Activated CD4-positive, CD25-positive, alpha-beta regulatory T cell treated with anti-CD3 and anti-CD28 coated beads, Interleukin-2, amount 50 U/mL, for 24 hours (primary cell): ENCODE results near the gene KANK2.
"Not testable (repeated sequence)": the region's sequence is repeated elsewhere in the genome, so short reads cannot be mapped to it uniquely, and the experiment has no call there.

Experiments
- ATAC-seq, 2 donors: fragments of 150-1000 bp; cut with Tn5 transposase; one replicate each; pipeline ENCODE4 v1.10.0; 2021; ENCODE audit warnings: mild to moderate bottlenecking in 1 of 2, moderate library complexity in 1 of 2

KANK2 gene

DNA sequence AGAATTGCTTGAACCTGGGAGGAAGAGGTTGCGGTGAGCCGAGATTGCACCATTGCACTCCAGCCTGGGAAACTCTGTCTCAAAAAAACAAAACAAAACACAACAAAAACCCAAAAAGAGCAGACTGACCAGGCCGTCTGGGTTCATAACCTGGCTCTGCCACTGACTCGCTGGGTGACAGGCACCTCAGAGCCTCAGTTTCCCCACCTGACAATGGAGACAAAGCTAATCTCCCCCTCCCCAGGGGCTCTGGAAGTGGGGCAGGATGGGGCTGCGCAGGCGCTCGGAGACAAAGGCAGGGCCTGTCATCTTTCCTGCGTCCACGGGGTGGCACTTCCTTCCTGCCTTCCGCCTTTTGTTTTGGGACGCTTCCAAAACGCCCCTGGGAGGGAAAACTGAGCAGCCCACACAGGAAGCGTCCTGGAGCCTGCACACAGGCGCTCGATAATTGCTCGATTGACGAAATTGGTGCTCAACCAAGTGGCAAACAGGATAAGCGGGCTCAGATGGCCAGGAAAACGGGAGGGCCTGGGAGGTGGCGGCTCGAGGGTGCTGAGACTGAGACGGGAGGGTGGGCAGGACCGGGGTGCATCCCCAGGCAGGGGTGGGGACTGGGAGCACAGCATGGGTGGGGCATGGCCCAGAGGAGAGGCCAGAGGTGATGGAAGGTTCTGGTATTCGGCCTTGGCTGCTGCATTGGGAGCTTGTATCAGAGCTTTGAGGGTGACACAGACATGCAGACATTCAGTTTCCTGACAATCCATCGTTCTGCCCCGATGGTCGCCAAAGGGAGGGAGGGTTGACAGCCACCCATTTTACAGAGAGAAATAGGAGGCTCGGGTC, 59.6 kb downstream of the KANK2 start:
- peak; percentile 71 to 82 for ATAC-seq

DNA sequence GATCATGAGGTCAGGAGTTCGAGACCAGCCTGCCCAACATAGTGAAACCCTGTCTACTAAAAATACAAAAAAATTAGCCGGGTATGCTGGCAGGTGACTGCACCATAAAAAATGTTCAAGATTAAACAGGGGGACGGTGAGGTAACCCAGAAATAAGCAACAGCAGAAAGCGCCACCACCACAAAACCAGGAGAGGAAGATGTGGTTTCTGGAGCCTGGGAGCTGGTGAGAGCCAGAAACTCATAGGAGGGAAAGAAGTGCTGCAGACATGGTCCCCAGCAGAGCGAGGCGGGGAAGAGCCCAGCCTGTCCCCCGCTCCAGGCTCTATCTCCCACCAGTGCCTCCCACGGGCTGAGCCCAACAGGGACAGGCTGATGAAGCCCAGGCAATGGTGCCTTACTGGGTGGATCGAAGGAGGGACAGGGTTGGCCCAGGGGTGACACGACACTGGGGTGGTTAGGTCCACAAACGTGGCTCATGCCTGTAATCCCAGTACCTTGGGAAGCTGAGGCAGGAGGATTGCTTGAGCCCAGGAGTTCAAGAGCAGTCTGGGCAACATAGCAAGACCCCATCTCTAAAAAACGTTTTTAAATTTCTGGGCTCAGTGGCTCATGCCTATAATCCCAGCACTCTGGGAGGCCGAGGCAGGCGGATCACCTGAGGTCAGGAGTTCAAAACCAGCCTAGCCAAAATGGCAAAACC, 60.8 kb downstream of the KANK2 start:
- ATAC-seq = no peak

DNA sequence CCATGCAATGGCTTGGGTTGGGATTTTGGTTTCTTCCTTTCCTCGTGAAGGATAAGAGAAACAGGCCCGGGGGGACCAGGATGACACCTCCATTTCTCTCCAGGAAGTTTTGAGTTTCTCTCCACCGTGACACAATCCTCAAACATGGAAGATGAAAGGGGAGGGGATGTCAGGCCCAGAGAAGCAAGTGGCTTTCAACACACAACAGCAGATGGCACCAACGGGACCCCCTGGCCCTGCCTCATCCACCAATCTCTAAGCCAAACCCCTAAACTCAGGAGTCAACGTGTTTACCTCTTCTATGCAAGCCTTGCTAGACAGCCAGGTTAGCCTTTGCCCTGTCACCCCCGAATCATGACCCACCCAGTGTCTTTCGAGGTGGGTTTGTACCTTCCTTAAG, 65.9 kb downstream of the KANK2 start:
- no peak for ATAC-seq

GRCh38 chr19:11130824-11131455, 66.4 kb downstream of the KANK2 start:
- peak; percentile 78 to 84 for ATAC-seq

DNA sequence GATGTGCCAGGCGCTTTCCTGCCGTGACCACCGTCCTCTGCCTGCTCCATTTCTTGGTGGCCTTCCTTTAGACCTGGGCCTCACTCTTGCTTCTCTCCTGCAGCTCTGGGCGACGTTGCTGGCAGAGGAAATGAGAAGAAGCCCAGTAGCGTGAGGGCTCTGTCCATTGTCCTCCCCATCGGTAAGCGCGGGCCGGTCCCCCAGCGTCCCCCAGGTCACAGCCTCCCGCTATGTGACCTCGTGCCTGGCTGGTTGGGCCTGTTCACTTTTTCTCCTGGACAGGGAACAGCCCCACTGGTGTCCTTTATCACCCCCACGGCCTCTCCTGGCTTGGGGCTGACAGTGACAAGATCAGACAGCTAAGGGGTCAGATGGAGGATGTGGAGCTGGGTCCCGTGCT, 69.4 kb downstream of the KANK2 start:
- ATAC-seq = no peak

DNA sequence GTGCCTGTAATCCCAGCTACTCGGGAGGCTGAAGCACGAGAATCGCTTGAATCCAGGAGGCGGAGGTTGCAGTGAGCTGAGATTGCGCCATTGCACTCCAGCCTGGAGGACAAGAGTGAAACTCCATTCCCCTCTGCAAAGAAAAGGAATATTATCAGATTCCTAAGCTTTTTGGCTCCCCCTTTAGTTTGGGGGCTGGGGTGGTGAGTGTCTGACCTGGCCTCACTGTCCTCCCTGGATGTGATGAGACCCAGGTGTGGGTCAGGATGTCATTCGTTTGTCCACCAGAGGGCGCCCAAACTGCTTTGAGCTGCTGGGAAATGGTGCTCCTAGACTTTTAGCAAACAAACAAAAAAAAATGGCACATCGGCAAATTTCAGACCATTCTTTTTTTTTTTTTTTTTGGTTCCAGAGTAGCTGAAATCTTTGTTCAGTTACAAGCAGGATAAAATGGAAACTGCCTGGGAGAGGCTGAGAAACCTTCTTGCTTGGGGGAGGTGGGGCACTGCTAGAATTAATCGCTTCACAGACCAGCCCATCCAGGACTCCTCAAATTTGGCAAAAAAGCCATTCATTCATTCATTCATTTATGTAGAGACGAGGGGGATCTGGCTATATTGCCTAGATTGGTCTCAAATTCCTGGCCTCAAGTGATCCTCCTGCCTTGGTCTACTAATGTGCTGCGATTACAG, 71.2 kb downstream of the KANK2 start:
- peak; percentile 61 to 65 for ATAC-seq

- ATAC-seq = not testable (repeated sequence)
These were observed 73.2 kb downstream of the KANK2 start for GRCh38 chr19:11124157-11124556.

DNA sequence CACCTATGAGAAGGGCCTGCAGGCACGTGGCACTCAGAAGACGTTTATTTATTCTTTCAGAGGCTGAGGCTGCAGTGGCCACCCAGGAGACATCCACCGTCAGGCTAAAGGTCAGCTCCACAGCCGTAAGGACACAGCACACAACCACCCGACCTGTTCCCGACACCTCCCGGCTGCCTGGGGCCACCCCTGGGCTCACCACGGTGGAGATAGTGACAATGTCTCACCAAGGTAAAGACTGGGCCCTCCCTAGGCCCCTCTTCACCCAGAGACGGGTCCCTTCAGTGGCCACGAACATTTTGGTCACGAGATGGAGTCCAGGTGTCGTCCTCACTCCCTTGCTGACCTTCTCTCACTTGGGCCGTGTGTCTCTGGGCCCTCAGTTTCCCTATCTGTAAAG, 74.2 kb downstream of the KANK2 start:
- no peak for ATAC-seq

GRCh38 chr19:11121963-11122362, 75.4 kb downstream of the KANK2 start:
- ATAC-seq = not testable (repeated sequence)

- ATAC-seq = no peak
These were observed 80.8 kb downstream of the KANK2 start for GRCh38 chr19:11116507-11116906.

GRCh38 chr19:11115895-11116446, 81.4 kb downstream of the KANK2 start:
- no peak for ATAC-seq

GRCh38 chr19:11115042-11115441, 82.3 kb downstream of the KANK2 start:
- no peak for ATAC-seq
